ENCODE results near the gene WASF2.
"Not testable (repeated sequence)": the region's sequence is repeated elsewhere in the genome, so short reads cannot be mapped to it uniquely, and the experiment has no call there.

The WASF2 gene

GRCh38 chr1:27489973-27490741 lies at the start of gene WASF2:
Gene WASF2, minus strand, starts transcription at chr1:27490167. Its CDS starts 61,277 bp downstream, at chr1:27428890.
- DNase-seq = peak; percentile 85

- DNase-seq = no peak
Measured at GRCh38 chr1:27538793-27539192, 48.8 kb upstream of the WASF2 start.

- DNase-seq = not testable (repeated sequence)
Measured at GRCh38 chr1:27538305-27538676, 48.3 kb upstream of the WASF2 start.

GRCh38 chr1:27536767-27537166 lies 46.8 kb upstream of the WASF2 start:
- no peak for DNase-seq

- DNase-seq = no peak
Measured at GRCh38 chr1:27536010-27536757, 46.2 kb upstream of the WASF2 start.

GRCh38 chr1:27535386-27535785 lies 45.4 kb upstream of the WASF2 start:
- DNase-seq = no peak

GRCh38 chr1:27531959-27532685 lies 42.2 kb upstream of the WASF2 start:
- no peak for DNase-seq

- no peak for DNase-seq
Measured at GRCh38 chr1:27530192-27530591, 40.2 kb upstream of the WASF2 start.

GRCh38 chr1:27529704-27530018 lies 39.7 kb upstream of the WASF2 start:
- DNase-seq = no peak

- DNase-seq = no peak
Measured at GRCh38 chr1:27528818-27529703, 39.1 kb upstream of the WASF2 start.

- no peak for DNase-seq
Measured at GRCh38 chr1:27527890-27528817, 38.2 kb upstream of the WASF2 start.

- no peak for DNase-seq
Measured at GRCh38 chr1:27527223-27527889, 37.4 kb upstream of the WASF2 start.

- no peak for DNase-seq
Measured at GRCh38 chr1:27526569-27527222, 36.7 kb upstream of the WASF2 start.

GRCh38 chr1:27525296-27526272 lies 35.6 kb upstream of the WASF2 start:
- DNase-seq = no peak

- no peak for DNase-seq
Measured at GRCh38 chr1:27523337-27524020, 33.5 kb upstream of the WASF2 start.

- no peak for DNase-seq
Measured at GRCh38 chr1:27522432-27523336, 32.7 kb upstream of the WASF2 start.

GRCh38 chr1:27521861-27522431 lies 32.0 kb upstream of the WASF2 start:
- no peak for DNase-seq
